HepG2 (cell line): ENCODE data around the gene GRB2. TPM values are rescaled to one million over a fixed set of nuclear protein-coding genes. Genes with fewer than 3 reads are reported as not detected.

Experiments used
- ARHGAP35 ChIP-seq: sonication (generic); formaldehyde crosslinking; IDR thresholded peaks from 2 replicates; pipeline ENCODE4 v1.9.0; 2022; ENCODE audit warnings: mild to moderate bottlenecking, inconsistent platforms, moderate library complexity, missing genetic modification reagents, borderline replicate concordance
- EEA1 ChIP-seq: sonication (generic); formaldehyde crosslinking; IDR thresholded peaks from 2 replicates; pipeline ENCODE4 v1.5.1; 2020; ENCODE audit warnings: mild to moderate bottlenecking, missing genetic modification reagents, borderline replicate concordance
- FOXK1 ChIP-seq: sonication (generic); formaldehyde crosslinking; IDR thresholded peaks from 2 replicates; pipeline ENCODE4 v1.4.0; 2020; ENCODE audit warnings: low read depth, missing genetic modification reagents, borderline replicate concordance
- HDAC2 ChIP-seq: sonication (generic); formaldehyde crosslinking; IDR thresholded peaks from 2 replicates; pipeline ENCODE4 v1.4.0; 2020; ENCODE audit warnings: missing genetic modification reagents
- KDM5A ChIP-seq: fragments of 200-600 bp; sonication (generic); IDR thresholded peaks from 2 replicates; pipeline ENCODE4 v1.7.0; 2018; ENCODE audit warnings: antibody characterized with exemption, mild to moderate bottlenecking, low read length, borderline replicate concordance
- KLF6 ChIP-seq: IDR thresholded peaks from 2 replicates; pipeline ENCODE4 v1.8.0; 2016; ENCODE audit warnings: missing biosample characterization, missing genetic modification reagents
- NFKBIZ ChIP-seq: IDR thresholded peaks from 2 replicates; pipeline ENCODE4 v1.6.1; 2018; ENCODE audit warnings: missing genetic modification reagents, missing compliant biosample characterization
- RARG ChIP-seq: sonication (generic); formaldehyde crosslinking; IDR thresholded peaks from 2 replicates; pipeline ENCODE4 v1.4.0; 2020; ENCODE audit warnings: low read depth, mild to moderate bottlenecking, missing genetic modification reagents
- RBFOX2 ChIP-seq: fragments of 200-400 bp; formaldehyde crosslinking; IDR thresholded peaks from 2 replicates; pipeline ENCODE4 v1.6.1; 2017; ENCODE audit warnings: low read depth, mild to moderate bottlenecking, low read length
- THAP11 ChIP-seq: IDR thresholded peaks from 2 replicates; pipeline ENCODE4 v1.6.1; 2016; ENCODE audit warnings: missing biosample characterization, missing genetic modification reagents
- ZBTB38 ChIP-seq: sonication (generic); formaldehyde crosslinking; IDR thresholded peaks from 2 replicates; pipeline ENCODE4 v1.5.1; 2020; ENCODE audit warnings: mild to moderate bottlenecking, missing genetic modification reagents
- ZNF331 ChIP-seq: sonication (generic); formaldehyde crosslinking; IDR thresholded peaks from 2 replicates; pipeline ENCODE4 v1.4.0; 2020; ENCODE audit warnings: missing genetic modification reagents
- ZSCAN21 ChIP-seq: sonication (generic); formaldehyde crosslinking; IDR thresholded peaks from 2 replicates; pipeline ENCODE4 v1.8.0; 2022; ENCODE audit warnings: mild to moderate bottlenecking, missing genetic modification reagents, moderate library complexity, borderline replicate concordance
- polyA plus RNA-seq, 8 experiments: library from polyadenylated mRNA; depleted of rRNA in 3 of 8; stranded (reverse) in 7 of 8; unstranded in 1 of 8; fragments of >200 nt; fragmentation: Illumina TruSeq in 4 of 8; extraction: Trizol in 4 of 8; gene quantifications; 2 replicates each; pipeline versions ENCODE4 v1.2.1 to v1.2.3, GENCODE V29; 2011 to 2016; ENCODE audit warnings: low read depth in 4 of 8, missing spikeins in 1 of 8, mixed read lengths in 1 of 8; ENCODE audit not compliant: insufficient read depth in 1 of 8
- total RNA-seq, 5 experiments: library from RNA; depleted of rRNA; stranded (reverse); fragments of >200 nt; fragmentation: Illumina TruSeq; extraction: Trizol; gene quantifications; 2 replicates each; pipeline ENCODE4 v1.2.3, GENCODE V29; 2016; ENCODE audit warnings: low read depth in 1 of 5
- TF ChIP-seq, protein P1 (sequence below): sonication (generic); formaldehyde crosslinking; IDR thresholded peaks from 2 replicates; pipeline ENCODE4 v1.5.0; 2020; ENCODE audit warnings: mild to moderate bottlenecking, missing genetic modification reagents
- TF ChIP-seq, protein P2 (sequence below): sonication (generic); formaldehyde crosslinking; IDR thresholded peaks from 2 replicates; pipeline ENCODE4 v1.4.0; 2020; ENCODE audit warnings: missing genetic modification reagents
- TF ChIP-seq, protein P3 (sequence below): sonication (generic); formaldehyde crosslinking; IDR thresholded peaks from 2 replicates; pipeline ENCODE4 v1.9.0; 2021; ENCODE audit warnings: missing genetic modification reagents, mild to moderate bottlenecking, borderline replicate concordance
- TF ChIP-seq, protein P4 (sequence below): IDR thresholded peaks from 2 replicates; pipeline ENCODE4 v1.6.1; 2016; ENCODE audit warnings: low read depth, missing genetic modification reagents, missing compliant biosample characterization

The GRB2 gene
- total and polyA plus RNA-seq, 2 of the 13 experiments (the other 11 are each of a cell fraction or from before 2014, with no cell fraction given): 84.6 to 92.3 TPM

DNA sequence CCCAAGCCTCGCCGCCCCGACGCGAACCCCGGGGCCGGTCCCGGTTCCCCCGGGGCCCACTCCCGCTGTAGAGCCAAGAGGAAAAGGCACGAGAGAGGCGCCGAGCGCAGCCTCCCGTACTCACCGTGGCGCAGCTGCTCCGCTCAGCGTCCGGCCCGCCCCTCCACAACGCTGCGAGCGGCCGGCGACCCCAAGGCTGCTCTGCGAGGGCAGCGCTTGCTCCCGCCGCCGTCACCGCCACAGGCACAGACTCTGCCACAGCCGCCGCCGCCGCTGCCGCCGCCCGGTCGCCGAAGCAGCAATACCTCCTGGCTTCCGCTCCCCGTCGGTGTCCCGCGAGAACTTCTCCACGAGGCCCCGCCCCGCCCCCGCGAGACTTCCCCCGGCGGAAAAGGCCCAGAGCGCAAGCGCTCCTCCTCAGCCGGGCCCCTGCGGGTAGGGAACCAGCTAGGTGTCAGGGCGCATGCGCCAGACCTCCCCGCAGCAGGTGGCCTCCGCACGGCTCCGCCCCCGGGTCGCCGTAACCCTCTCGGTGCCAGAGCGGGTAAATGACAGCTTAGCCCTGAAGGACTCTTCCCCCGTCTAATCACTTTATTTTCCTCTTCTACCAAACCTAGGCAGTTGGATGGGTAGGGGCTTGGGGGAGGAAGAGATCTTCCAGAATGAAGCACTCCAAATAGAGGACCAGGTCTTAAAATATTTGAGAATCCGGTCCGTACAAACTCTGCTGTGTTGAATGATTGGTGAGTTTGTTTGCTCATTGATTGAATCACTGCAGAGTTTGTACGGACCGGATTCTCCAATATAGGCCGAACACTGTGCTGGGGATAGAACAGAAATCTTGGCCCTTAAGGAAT lies at the start of gene GRB2 (continued):
- TF ChIP-seq, protein P1, sequence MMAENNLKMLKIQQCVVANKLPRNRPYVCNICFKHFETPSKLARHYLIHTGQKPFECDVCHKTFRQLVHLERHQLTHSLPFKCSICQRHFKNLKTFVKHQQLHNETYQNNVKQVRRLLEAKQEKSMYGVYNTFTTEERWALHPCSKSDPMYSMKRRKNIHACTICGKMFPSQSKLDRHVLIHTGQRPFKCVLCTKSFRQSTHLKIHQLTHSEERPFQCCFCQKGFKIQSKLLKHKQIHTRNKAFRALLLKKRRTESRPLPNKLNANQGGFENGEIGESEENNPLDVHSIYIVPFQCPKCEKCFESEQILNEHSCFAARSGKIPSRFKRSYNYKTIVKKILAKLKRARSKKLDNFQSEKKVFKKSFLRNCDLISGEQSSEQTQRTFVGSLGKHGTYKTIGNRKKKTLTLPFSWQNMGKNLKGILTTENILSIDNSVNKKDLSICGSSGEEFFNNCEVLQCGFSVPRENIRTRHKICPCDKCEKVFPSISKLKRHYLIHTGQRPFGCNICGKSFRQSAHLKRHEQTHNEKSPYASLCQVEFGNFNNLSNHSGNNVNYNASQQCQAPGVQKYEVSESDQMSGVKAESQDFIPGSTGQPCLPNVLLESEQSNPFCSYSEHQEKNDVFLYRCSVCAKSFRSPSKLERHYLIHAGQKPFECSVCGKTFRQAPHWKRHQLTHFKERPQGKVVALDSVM (CRISPR knock-in tag): peak; percentile 44
- peak; percentile 37; the same call in 1 of the 2 replicates for TF ChIP-seq HDAC2 (CRISPR knock-in tag)
- TF ChIP-seq, protein P2, sequence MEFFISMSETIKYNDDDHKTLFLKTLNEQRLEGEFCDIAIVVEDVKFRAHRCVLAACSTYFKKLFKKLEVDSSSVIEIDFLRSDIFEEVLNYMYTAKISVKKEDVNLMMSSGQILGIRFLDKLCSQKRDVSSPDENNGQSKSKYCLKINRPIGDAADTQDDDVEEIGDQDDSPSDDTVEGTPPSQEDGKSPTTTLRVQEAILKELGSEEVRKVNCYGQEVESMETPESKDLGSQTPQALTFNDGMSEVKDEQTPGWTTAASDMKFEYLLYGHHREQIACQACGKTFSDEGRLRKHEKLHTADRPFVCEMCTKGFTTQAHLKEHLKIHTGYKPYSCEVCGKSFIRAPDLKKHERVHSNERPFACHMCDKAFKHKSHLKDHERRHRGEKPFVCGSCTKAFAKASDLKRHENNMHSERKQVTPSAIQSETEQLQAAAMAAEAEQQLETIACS (CRISPR knock-in tag): peak; percentile 58; the same call in 1 of the 2 replicates
- peak; percentile 18; the same call in 1 of the 2 replicates for TF ChIP-seq NFKBIZ
- TF ChIP-seq KLF6 (CRISPR knock-in tag): peak; percentile 92; the same call in 1 of the 2 replicates
- peak; percentile 56; the same call in 1 of the 2 replicates for TF ChIP-seq RARG (CRISPR knock-in tag)
- 0 out of 2 replicates have a peak, but pooled peaks have one; percentile 28 for TF ChIP-seq ZNF331 (CRISPR knock-in tag)
- TF ChIP-seq, protein P3, sequence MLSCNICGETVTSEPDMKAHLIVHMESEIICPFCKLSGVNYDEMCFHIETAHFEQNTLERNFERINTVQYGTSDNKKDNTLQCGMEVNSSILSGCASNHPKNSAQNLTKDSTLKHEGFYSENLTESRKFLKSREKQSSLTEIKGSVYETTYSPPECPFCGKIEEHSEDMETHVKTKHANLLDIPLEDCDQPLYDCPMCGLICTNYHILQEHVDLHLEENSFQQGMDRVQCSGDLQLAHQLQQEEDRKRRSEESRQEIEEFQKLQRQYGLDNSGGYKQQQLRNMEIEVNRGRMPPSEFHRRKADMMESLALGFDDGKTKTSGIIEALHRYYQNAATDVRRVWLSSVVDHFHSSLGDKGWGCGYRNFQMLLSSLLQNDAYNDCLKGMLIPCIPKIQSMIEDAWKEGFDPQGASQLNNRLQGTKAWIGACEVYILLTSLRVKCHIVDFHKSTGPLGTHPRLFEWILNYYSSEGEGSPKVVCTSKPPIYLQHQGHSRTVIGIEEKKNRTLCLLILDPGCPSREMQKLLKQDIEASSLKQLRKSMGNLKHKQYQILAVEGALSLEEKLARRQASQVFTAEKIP: no peak
- TF ChIP-seq ZBTB38 (CRISPR knock-in tag): peak; percentile 89
- peak; percentile 90 for TF ChIP-seq THAP11 (CRISPR knock-in tag)
- TF ChIP-seq EEA1 (CRISPR knock-in tag): peak; percentile 97
- TF ChIP-seq KDM5A: peak; percentile 59; the same call in 1 of the 2 replicates
- TF ChIP-seq FOXK1 (CRISPR knock-in tag): peak; percentile 54; the same call in 1 of the 2 replicates
- TF ChIP-seq RBFOX2: peak; percentile 95
- peak; percentile 70 for TF ChIP-seq ARHGAP35
- TF ChIP-seq ZSCAN21 (CRISPR knock-in tag): peak; percentile 55; the same call in 1 of the 2 replicates
- TF ChIP-seq, protein P4, sequence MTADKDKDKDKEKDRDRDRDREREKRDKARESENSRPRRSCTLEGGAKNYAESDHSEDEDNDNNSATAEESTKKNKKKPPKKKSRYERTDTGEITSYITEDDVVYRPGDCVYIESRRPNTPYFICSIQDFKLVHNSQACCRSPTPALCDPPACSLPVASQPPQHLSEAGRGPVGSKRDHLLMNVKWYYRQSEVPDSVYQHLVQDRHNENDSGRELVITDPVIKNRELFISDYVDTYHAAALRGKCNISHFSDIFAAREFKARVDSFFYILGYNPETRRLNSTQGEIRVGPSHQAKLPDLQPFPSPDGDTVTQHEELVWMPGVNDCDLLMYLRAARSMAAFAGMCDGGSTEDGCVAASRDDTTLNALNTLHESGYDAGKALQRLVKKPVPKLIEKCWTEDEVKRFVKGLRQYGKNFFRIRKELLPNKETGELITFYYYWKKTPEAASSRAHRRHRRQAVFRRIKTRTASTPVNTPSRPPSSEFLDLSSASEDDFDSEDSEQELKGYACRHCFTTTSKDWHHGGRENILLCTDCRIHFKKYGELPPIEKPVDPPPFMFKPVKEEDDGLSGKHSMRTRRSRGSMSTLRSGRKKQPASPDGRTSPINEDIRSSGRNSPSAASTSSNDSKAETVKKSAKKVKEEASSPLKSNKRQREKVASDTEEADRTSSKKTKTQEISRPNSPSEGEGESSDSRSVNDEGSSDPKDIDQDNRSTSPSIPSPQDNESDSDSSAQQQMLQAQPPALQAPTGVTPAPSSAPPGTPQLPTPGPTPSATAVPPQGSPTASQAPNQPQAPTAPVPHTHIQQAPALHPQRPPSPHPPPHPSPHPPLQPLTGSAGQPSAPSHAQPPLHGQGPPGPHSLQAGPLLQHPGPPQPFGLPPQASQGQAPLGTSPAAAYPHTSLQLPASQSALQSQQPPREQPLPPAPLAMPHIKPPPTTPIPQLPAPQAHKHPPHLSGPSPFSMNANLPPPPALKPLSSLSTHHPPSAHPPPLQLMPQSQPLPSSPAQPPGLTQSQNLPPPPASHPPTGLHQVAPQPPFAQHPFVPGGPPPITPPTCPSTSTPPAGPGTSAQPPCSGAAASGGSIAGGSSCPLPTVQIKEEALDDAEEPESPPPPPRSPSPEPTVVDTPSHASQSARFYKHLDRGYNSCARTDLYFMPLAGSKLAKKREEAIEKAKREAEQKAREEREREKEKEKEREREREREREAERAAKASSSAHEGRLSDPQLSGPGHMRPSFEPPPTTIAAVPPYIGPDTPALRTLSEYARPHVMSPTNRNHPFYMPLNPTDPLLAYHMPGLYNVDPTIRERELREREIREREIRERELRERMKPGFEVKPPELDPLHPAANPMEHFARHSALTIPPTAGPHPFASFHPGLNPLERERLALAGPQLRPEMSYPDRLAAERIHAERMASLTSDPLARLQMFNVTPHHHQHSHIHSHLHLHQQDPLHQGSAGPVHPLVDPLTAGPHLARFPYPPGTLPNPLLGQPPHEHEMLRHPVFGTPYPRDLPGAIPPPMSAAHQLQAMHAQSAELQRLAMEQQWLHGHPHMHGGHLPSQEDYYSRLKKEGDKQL: 0 out of 2 replicates have a peak, but pooled peaks have one; percentile 13
